SK-N-SH (cell line): ENCODE results near the gene EGLN3.
"Not testable (repeated sequence)": the region's sequence is repeated elsewhere in the genome, so short reads cannot be mapped to it uniquely, and the experiment has no call there.

ENCODE experiments used
- CTCF ChIP-seq: fragments of 200-600 bp; sonication (generic); IDR thresholded peaks from 2 replicates; pipeline ENCODE4 v1.6.1; 2017; ENCODE audit warnings: antibody characterized with exemption, mild to moderate bottlenecking, moderate library complexity
- EP300 ChIP-seq, 2 experiments: IDR thresholded peaks; 2 replicates each; pipeline versions ENCODE4 v1.4.0 to v1.6.1; 2012; ENCODE audit warnings: borderline replicate concordance in 1 of 2, low read depth in 1 of 2, low read length in 1 of 2
- PBX3 ChIP-seq: IDR thresholded peaks from 2 replicates; pipeline ENCODE4; 2012
- TEAD4 ChIP-seq: IDR thresholded peaks from 2 replicates; pipeline ENCODE4 v1.4.0; 2012; ENCODE audit warnings: mild to moderate bottlenecking, borderline replicate concordance; ENCODE audit not compliant: insufficient read depth
- YY1 ChIP-seq: IDR thresholded peaks from 2 replicates; pipeline ENCODE4 v1.4.0; 2012; ENCODE audit warnings: low read depth, mild to moderate bottlenecking

DNA sequence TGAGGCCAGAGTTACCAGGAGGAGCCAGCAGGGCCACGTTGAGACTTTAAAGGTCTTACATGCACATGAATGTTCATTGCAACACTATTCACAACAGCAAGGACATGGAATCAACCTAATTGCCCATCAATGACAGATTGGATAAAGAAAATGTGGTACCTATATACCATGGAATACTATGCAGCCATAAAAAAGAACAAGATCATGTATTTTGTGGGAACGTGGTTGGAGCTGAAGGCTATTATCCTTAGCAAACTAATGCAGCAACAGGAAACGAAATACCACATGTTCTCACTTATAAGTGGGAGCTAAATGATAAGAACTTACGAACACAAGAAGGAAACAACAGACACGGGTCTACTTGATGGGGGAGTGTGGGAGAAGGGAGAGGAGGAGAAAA lies 11.6 kb upstream of the EGLN3 start:
- not testable (repeated sequence) for TF ChIP-seq CTCF; PBX3; TEAD4; YY1; EP300 (IDR thresholded peaks at IDR 0.05; ENCODE audit: borderline replicate concordance in 1 of 2, low read depth in 1 of 2, low read length in 1 of 2)
